ENCODE data around the gene CD47. TPM values are rescaled to one million over a fixed set of nuclear protein-coding genes. Genes with fewer than 3 reads are reported as not detected.

CD47 gene
- polyA plus RNA-seq, 1 of the 3 experiments (the other 2 are of a cell fraction), result 19.6 TPM

DNA sequence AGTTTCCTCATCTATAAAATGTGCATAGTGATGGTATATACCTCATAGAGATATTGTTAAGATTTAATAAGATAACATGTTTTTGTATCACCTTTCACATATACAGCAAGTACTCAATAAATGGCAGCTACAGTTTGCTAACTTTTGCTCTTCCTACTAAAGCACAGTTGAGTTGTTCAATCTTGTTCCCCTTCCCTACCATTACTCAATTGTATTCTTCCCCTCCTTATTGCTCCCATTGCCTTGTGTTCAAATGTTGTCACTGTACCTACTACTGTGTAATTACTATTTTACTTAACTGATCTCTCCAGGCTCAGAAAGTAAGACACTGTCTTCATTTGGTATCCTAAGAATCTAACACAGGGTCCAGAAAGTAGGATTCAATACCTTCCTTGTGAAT lies 5.5 kb downstream of the CD47 start:
- ChIA-PET POLR2A (no interaction called here), CTCF (no interaction called here)
- H4K20me1 ChIP-seq (ENCODE audit: insufficient read depth), result no peaks in the 10 kb centered on the region
- H3K27ac ChIP-seq (ENCODE audit: low read depth in 2 of 2, low read length in 1 of 2), result no peak overlapping the region
- H3K9me3 ChIP-seq, result no peaks in the 10 kb centered on the region
- peaks cover 0 to 3% of the 10 kb centered on the region in 2 experiments for H3K36me3 ChIP-seq (replicated peaks in 1 of 2; ENCODE audit: control insufficient read depth in 1 of 2, insufficient read depth in 2 of 2, low read length in 1 of 2)
- H3K4me1 ChIP-seq (ENCODE audit: control insufficient read depth in 1 of 2, insufficient read depth in 2 of 2, low read depth in 1 of 2, low read length in 1 of 2), result peaks cover 0 to 8% of the 10 kb centered on the region in 2 experiments; a peak in 2 of 4 replicates
- H3K79me2 ChIP-seq (ENCODE audit: insufficient read depth), result peaks cover 61% of the 10 kb centered on the region
- no peak overlapping the region for H3K4me3 ChIP-seq (ENCODE audit: low read depth in 2 of 2, low read length in 1 of 2)
- H3K9ac ChIP-seq, result no peak overlapping the region
- TF ChIP-seq GATA2 (CRISPR knock-in tag; IDR thresholded peaks at IDR 0.05), result no peak
- TF ChIP-seq JUND (IDR thresholded peaks at IDR 0.05), result no peak
- TF ChIP-seq PBX3 (IDR thresholded peaks at IDR 0.05), result no peak
- TF ChIP-seq POLR2AphosphoS5 (IDR thresholded peaks at IDR 0.05; ENCODE audit: low read depth, low read length), result no peak
- no peak for TF ChIP-seq TEAD4 (IDR thresholded peaks at IDR 0.05; ENCODE audit: borderline replicate concordance, insufficient read depth)
- no peak for TF ChIP-seq FOXJ3 (CRISPR knock-in tag; IDR thresholded peaks at IDR 0.05)
- TF ChIP-seq FOSL2 (IDR thresholded peaks at IDR 0.05; ENCODE audit: borderline replicate concordance, low read depth), result no peak
- TF ChIP-seq MAX (IDR thresholded peaks at IDR 0.05; ENCODE audit: low read depth), result no peak
- no peak for TF ChIP-seq TCF12 (IDR thresholded peaks at IDR 0.05)
- TF ChIP-seq NRF1 (IDR thresholded peaks at IDR 0.05; ENCODE audit: low read depth, low read length), result no peak
- no peak for TF ChIP-seq YY1 (IDR thresholded peaks at IDR 0.05; ENCODE audit: low read depth)
- no peak for TF ChIP-seq ZBTB33 (IDR thresholded peaks at IDR 0.05; ENCODE audit: borderline replicate concordance, low read depth)
- TF ChIP-seq RFX5 (IDR thresholded peaks at IDR 0.05; ENCODE audit: low read length), result no peak
- TF ChIP-seq MEF2A (IDR thresholded peaks at IDR 0.05; ENCODE audit: borderline replicate concordance, low read depth), result no peak
- TF ChIP-seq EZH2phosphoT487 (IDR thresholded peaks at IDR 0.05; ENCODE audit: borderline replicate concordance, low read depth), result no peak
- no peaks in the 10 kb centered on the region for H3F3A ChIP-seq (replicated peaks; ENCODE audit: insufficient read depth)
- DNase-seq, result no peak
- no peaks in the 10 kb centered on the region for H3K27me3 ChIP-seq (ENCODE audit: insufficient read depth)
- H3K4me2 ChIP-seq, result no peak overlapping the region
- H3K9me2 ChIP-seq, result no peaks in the 10 kb centered on the region
- H2AFZ ChIP-seq (ENCODE audit: low read depth), result no peak overlapping the region

DNA sequence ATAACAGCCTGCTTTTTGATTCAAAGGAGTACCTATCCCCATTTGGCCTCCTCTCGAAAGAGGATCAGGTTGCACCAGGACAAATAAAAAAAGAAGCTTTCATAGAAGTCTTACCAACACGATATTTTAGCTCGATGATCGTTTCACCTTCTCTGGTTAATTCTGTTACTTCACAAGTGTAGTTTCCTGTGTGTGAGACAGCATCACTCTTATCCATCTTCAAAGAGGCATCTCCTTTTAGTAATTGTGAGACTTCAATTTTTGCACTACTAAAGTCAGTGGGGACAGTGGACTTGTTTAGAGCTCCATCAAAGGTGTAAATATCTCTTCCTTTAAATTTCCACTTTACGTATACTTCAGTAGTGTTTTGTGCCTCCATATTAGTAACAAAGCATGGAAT lies 11.0 kb downstream of the CD47 start:
- TF ChIP-seq EZH2phosphoT487 (IDR thresholded peaks at IDR 0.05; ENCODE audit: borderline replicate concordance, low read depth), result no peak
- no peak for TF ChIP-seq GABPA (IDR thresholded peaks at IDR 0.05; ENCODE audit: low read depth)
- no peak for TF ChIP-seq FOSL2 (IDR thresholded peaks at IDR 0.05; ENCODE audit: borderline replicate concordance, low read depth)
- TF ChIP-seq TAF1 (IDR thresholded peaks at IDR 0.05; ENCODE audit: borderline replicate concordance, low read depth, low read length), result no peak
- no peak for TF ChIP-seq CHD2 (IDR thresholded peaks at IDR 0.05; ENCODE audit: low read length, partially characterized antibody)
- no peak for TF ChIP-seq NFIC (IDR thresholded peaks at IDR 0.05; ENCODE audit: borderline replicate concordance)
- no peak for TF ChIP-seq TEAD4 (IDR thresholded peaks at IDR 0.05; ENCODE audit: borderline replicate concordance, insufficient read depth)
- TF ChIP-seq SMC3 (IDR thresholded peaks at IDR 0.05; ENCODE audit: low read depth, low read length), result no peak
- TF ChIP-seq FOXM1 (IDR thresholded peaks at IDR 0.05; ENCODE audit: low read depth), result no peak
- TF ChIP-seq RCOR1 (IDR thresholded peaks at IDR 0.05; ENCODE audit: low read length), result no peak
- TF ChIP-seq MEF2A (IDR thresholded peaks at IDR 0.05; ENCODE audit: borderline replicate concordance, low read depth), result no peak

More for the DNA sequence above, 11.0 kb downstream of the CD47 start:
- Histone ChIP-seq H3K4me2 (no peak overlapping the region), H3K36me3 (replicated peaks in 1 of 2; ENCODE audit: control insufficient read depth in 1 of 2, insufficient read depth in 2 of 2, low read length in 1 of 2) (peaks cover 10 to 14% of the 10 kb centered on the region in 2 experiments), H3K9me2 (no peaks in the 10 kb centered on the region), H4K20me1 (ENCODE audit: insufficient read depth) (no peaks in the 10 kb centered on the region), H3K9ac (no peak overlapping the region), H2AFZ (ENCODE audit: low read depth) (no peak overlapping the region), H3K4me3 (ENCODE audit: low read depth in 2 of 2, low read length in 1 of 2) (no peak overlapping the region), H3K27me3 (ENCODE audit: insufficient read depth) (no peaks in the 10 kb centered on the region), H3K9me3 (no peaks in the 10 kb centered on the region), H3F3A (replicated peaks; ENCODE audit: insufficient read depth) (no peaks in the 10 kb centered on the region), H3K27ac (ENCODE audit: low read depth in 2 of 2, low read length in 1 of 2) (no peak overlapping the region), H3K79me2 (ENCODE audit: insufficient read depth) (peaks cover 16% of the 10 kb centered on the region; the same call in 1 of the 2 replicates), H3K4me1 (ENCODE audit: control insufficient read depth in 1 of 2, insufficient read depth in 2 of 2, low read depth in 1 of 2, low read length in 1 of 2) (no peaks in the 10 kb centered on the region; a peak in 1 of 4 replicates)
- WGBS (ENCODE audit: low lambda C conversion rate), result 92% methylated on average over 5 of the region's 5 CpGs
- ChIA-PET POLR2A (no interaction called here), CTCF (interaction anchor here (1.5 kb wide), 1 partner anchor 10 kb away, joined by 8 read pairs; no protein-coding TSS in a partner anchor)
- no peak for DNase-seq

All from SK-N-SH (cell line).